Middle frontal gyrus (tissue), 1 donor: ENCODE measurements around the gene AK9.

Experiments used
- DNase-seq: peaks from one replicate; pipeline ENCODE4 v3.0.0-alpha.2; 2015; ENCODE audit warnings: low spot score; ENCODE audit errors: extremely low spot score

The AK9 gene

DNA sequence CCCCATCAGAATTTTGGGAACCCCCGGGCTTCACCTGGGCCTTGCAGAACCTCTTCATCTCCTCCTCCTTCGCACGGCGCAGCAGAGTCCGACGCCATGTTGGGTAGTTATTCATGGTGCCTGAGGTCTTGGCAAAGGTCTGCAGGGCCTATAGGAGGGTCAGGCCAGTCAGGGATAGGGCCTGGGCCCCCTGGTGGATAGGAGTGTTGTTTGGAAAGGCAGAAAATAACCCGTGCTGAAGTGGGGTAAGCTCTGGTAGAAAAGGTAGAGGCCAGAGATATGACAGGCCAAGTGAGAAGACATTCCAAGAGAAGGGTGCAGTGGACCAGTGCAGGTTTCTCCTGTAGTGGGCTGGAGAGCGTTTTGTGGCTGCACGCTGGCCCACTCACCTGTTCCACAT, 245.6 kb downstream of the AK9 start:
- DNase-seq, result no peak

DNA sequence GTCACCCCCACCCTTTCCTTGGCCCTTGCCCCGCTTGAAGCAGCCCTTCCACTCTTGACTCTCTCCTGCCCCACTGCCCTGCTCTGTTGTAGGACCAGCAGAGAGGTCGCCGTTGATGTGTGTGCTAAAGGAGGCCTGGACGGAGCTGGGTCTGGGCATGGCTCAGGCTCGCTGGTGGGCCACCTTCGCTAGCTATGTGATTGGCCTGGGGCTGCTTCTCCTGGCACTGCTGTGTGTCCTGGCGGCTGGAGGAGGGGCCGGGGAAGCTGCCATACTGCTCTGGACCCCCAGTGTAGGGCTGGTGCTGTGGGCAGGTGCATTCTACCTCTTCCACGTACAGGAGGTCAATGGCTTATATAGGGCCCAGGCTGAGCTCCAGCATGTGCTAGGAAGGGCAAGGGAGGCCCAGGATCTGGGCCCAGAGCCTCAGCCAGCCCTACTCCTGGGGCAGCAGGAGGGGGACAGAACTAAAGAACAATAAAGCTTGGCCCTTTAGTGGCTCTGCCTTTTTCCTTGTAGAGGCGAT, 247.5 kb downstream of the AK9 start:
- no peak for DNase-seq
